ENCODE data around the gene B4GALT6.

The B4GALT6 gene

GRCh38 chr18:31656754-31657153 lies 27.6 kb downstream of the B4GALT6 start:
- Histone ChIP-seq H3K27ac (ENCODE audit: low read length) (no peak overlapping the region), H3K4me3 (ENCODE audit: low read length) (no peak overlapping the region), H3K9ac (ENCODE audit: low read length) (no peak overlapping the region), H3K36me3 (ENCODE audit: control insufficient read depth, low read depth, low read length) (no peaks in the 10 kb centered on the region), H3K27me3 (ENCODE audit: control insufficient read depth, insufficient read depth, low read length) (no peaks in the 10 kb centered on the region), H3K4me1 (ENCODE audit: control insufficient read depth, low read depth, low read length) (no peaks in the 10 kb centered on the region), H3K9me3 (ENCODE audit: control insufficient read depth, low read depth, low read length) (no peaks in the 10 kb centered on the region)

- Histone ChIP-seq H3K9ac (ENCODE audit: low read length) (no peak overlapping the region), H3K36me3 (ENCODE audit: control insufficient read depth, low read depth, low read length) (no peaks in the 10 kb centered on the region), H3K4me1 (ENCODE audit: control insufficient read depth, low read depth, low read length) (no peaks in the 10 kb centered on the region), H3K27me3 (ENCODE audit: control insufficient read depth, insufficient read depth, low read length) (no peaks in the 10 kb centered on the region), H3K4me3 (ENCODE audit: low read length) (no peak overlapping the region), H3K9me3 (ENCODE audit: control insufficient read depth, low read depth, low read length) (no peaks in the 10 kb centered on the region), H3K27ac (ENCODE audit: low read length) (no peak overlapping the region)
Measured at GRCh38 chr18:31655354-31655753, 29.0 kb downstream of the B4GALT6 start.

- H3K4me1 ChIP-seq (ENCODE audit: control insufficient read depth, low read depth, low read length), result peaks cover 2% of the 10 kb centered on the region
- no peak overlapping the region for H3K27ac ChIP-seq (ENCODE audit: low read length)
- no peak overlapping the region for H3K4me3 ChIP-seq (ENCODE audit: low read length)
- H3K9ac ChIP-seq (ENCODE audit: low read length), result no peak overlapping the region
- no peaks in the 10 kb centered on the region for H3K36me3 ChIP-seq (ENCODE audit: control insufficient read depth, low read depth, low read length)
- H3K27me3 ChIP-seq (ENCODE audit: control insufficient read depth, insufficient read depth, low read length), result no peaks in the 10 kb centered on the region
- no peaks in the 10 kb centered on the region for H3K9me3 ChIP-seq (ENCODE audit: control insufficient read depth, low read depth, low read length)
Measured at GRCh38 chr18:31652877-31653276, 31.5 kb downstream of the B4GALT6 start.

- Histone ChIP-seq H3K27me3 (ENCODE audit: control insufficient read depth, insufficient read depth, low read length) (no peaks in the 10 kb centered on the region), H3K36me3 (ENCODE audit: control insufficient read depth, low read depth, low read length) (no peaks in the 10 kb centered on the region), H3K9ac (ENCODE audit: low read length) (no peak overlapping the region)
Measured at GRCh38 chr18:31652357-31652756, 32.0 kb downstream of the B4GALT6 start.

GRCh38 chr18:31651369-31651768 lies 33.0 kb downstream of the B4GALT6 start:
- Histone ChIP-seq H3K36me3 (ENCODE audit: control insufficient read depth, low read depth, low read length) (no peaks in the 10 kb centered on the region), H3K27ac (ENCODE audit: low read length) (no peak overlapping the region), H3K4me1 (ENCODE audit: control insufficient read depth, low read depth, low read length) (peaks cover 17% of the 10 kb centered on the region), H3K9ac (ENCODE audit: low read length) (no peak overlapping the region), H3K4me3 (ENCODE audit: low read length) (no peak overlapping the region), H3K9me3 (ENCODE audit: control insufficient read depth, low read depth, low read length) (no peaks in the 10 kb centered on the region), H3K27me3 (ENCODE audit: control insufficient read depth, insufficient read depth, low read length) (no peaks in the 10 kb centered on the region)

More at GRCh38 chr18:31652357-31652756, 32.0 kb downstream of the B4GALT6 start:
- Histone ChIP-seq H3K4me3 (ENCODE audit: low read length) (no peak overlapping the region), H3K4me1 (ENCODE audit: control insufficient read depth, low read depth, low read length) (peaks cover 7% of the 10 kb centered on the region), H3K9me3 (ENCODE audit: control insufficient read depth, low read depth, low read length) (no peaks in the 10 kb centered on the region), H3K27ac (ENCODE audit: low read length) (no peak overlapping the region)

- H3K27ac ChIP-seq (ENCODE audit: low read length), result no peak overlapping the region
- no peak overlapping the region for H3K4me3 ChIP-seq (ENCODE audit: low read length)
- no peaks in the 10 kb centered on the region for H3K27me3 ChIP-seq (ENCODE audit: control insufficient read depth, insufficient read depth, low read length)
- H3K9ac ChIP-seq (ENCODE audit: low read length), result no peak overlapping the region
- no peaks in the 10 kb centered on the region for H3K9me3 ChIP-seq (ENCODE audit: control insufficient read depth, low read depth, low read length)
- no peaks in the 10 kb centered on the region for H3K36me3 ChIP-seq (ENCODE audit: control insufficient read depth, low read depth, low read length)
- peaks cover 19% of the 10 kb centered on the region for H3K4me1 ChIP-seq (ENCODE audit: control insufficient read depth, low read depth, low read length)
Measured at GRCh38 chr18:31649978-31650719, 34.2 kb downstream of the B4GALT6 start.

GRCh38 chr18:31649449-31649848 lies 34.9 kb downstream of the B4GALT6 start:
- no peaks in the 10 kb centered on the region for H3K36me3 ChIP-seq (ENCODE audit: control insufficient read depth, low read depth, low read length)
- H3K4me3 ChIP-seq (ENCODE audit: low read length), result no peak overlapping the region
- H3K9ac ChIP-seq (ENCODE audit: low read length), result no peak overlapping the region
- peaks cover 19% of the 10 kb centered on the region for H3K4me1 ChIP-seq (ENCODE audit: control insufficient read depth, low read depth, low read length)
- H3K27ac ChIP-seq (ENCODE audit: low read length), result no peak overlapping the region
- no peaks in the 10 kb centered on the region for H3K9me3 ChIP-seq (ENCODE audit: control insufficient read depth, low read depth, low read length)
- H3K27me3 ChIP-seq (ENCODE audit: control insufficient read depth, insufficient read depth, low read length), result no peaks in the 10 kb centered on the region

- Histone ChIP-seq H3K4me3 (ENCODE audit: low read length) (no peak overlapping the region), H3K4me1 (ENCODE audit: control insufficient read depth, low read depth, low read length) (peaks cover 19% of the 10 kb centered on the region), H3K36me3 (ENCODE audit: control insufficient read depth, low read depth, low read length) (peaks cover 2% of the 10 kb centered on the region), H3K27ac (ENCODE audit: low read length) (no peak overlapping the region), H3K27me3 (ENCODE audit: control insufficient read depth, insufficient read depth, low read length) (no peaks in the 10 kb centered on the region), H3K9ac (ENCODE audit: low read length) (no peak overlapping the region), H3K9me3 (ENCODE audit: control insufficient read depth, low read depth, low read length) (no peaks in the 10 kb centered on the region)
Measured at GRCh38 chr18:31648966-31649429, 35.4 kb downstream of the B4GALT6 start.

GRCh38 chr18:31648458-31648857 lies 35.9 kb downstream of the B4GALT6 start:
- H3K36me3 ChIP-seq (ENCODE audit: control insufficient read depth, low read depth, low read length), result peaks cover 5% of the 10 kb centered on the region
- H3K4me1 ChIP-seq (ENCODE audit: control insufficient read depth, low read depth, low read length), result peaks cover 19% of the 10 kb centered on the region
- no peak overlapping the region for H3K4me3 ChIP-seq (ENCODE audit: low read length)
- no peaks in the 10 kb centered on the region for H3K27me3 ChIP-seq (ENCODE audit: control insufficient read depth, insufficient read depth, low read length)
- H3K9me3 ChIP-seq (ENCODE audit: control insufficient read depth, low read depth, low read length), result no peaks in the 10 kb centered on the region
- H3K9ac ChIP-seq (ENCODE audit: low read length), result no peak overlapping the region
- no peak overlapping the region for H3K27ac ChIP-seq (ENCODE audit: low read length)

GRCh38 chr18:31647127-31647753 lies 37.1 kb downstream of the B4GALT6 start:
- Histone ChIP-seq H3K9ac (ENCODE audit: low read length) (no peak overlapping the region), H3K9me3 (ENCODE audit: control insufficient read depth, low read depth, low read length) (no peaks in the 10 kb centered on the region), H3K4me1 (ENCODE audit: control insufficient read depth, low read depth, low read length) (peaks cover 19% of the 10 kb centered on the region), H3K27ac (ENCODE audit: low read length) (no peak overlapping the region), H3K36me3 (ENCODE audit: control insufficient read depth, low read depth, low read length) (peaks cover 5% of the 10 kb centered on the region), H3K27me3 (ENCODE audit: control insufficient read depth, insufficient read depth, low read length) (no peaks in the 10 kb centered on the region), H3K4me3 (ENCODE audit: low read length) (no peak overlapping the region)

GRCh38 chr18:31646332-31647126 lies 37.9 kb downstream of the B4GALT6 start:
- Histone ChIP-seq H3K36me3 (ENCODE audit: control insufficient read depth, low read depth, low read length) (peaks cover 5% of the 10 kb centered on the region), H3K4me1 (ENCODE audit: control insufficient read depth, low read depth, low read length) (peaks cover 19% of the 10 kb centered on the region), H3K9ac (ENCODE audit: low read length) (no peak overlapping the region), H3K9me3 (ENCODE audit: control insufficient read depth, low read depth, low read length) (no peaks in the 10 kb centered on the region), H3K27ac (ENCODE audit: low read length) (no peak overlapping the region), H3K27me3 (ENCODE audit: control insufficient read depth, insufficient read depth, low read length) (no peaks in the 10 kb centered on the region), H3K4me3 (ENCODE audit: low read length) (no peak overlapping the region)
